Amniotic epithelial cell (primary cell): ENCODE data around the gene SHKBP1.
A peak's percentile ranks its signal among the peaks of the same experiment; 100 is the strongest.

Experiments
- DNase-seq: peaks from one replicate; pipeline ENCODE4 v3.0.0-alpha.2; 2010; ENCODE audit warnings: low read depth

Gene SHKBP1

DNA sequence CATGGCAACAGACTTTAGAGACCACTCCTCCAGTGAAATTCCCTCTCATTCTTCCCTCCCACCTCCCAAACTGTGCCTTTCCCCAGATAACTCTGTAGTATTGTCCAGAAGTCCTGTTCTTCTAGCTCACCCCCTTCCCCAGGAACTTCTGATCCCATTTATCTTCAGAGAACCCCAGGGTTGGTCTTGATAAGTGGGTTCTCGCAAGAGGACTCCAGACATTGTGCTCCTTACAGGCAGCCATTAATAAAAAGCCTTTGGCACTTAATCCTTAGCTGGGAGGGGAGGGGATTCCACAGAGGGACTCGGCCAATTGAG lies 26.4 kb downstream of the SHKBP1 start:
- DNase-seq: no peak

DNA sequence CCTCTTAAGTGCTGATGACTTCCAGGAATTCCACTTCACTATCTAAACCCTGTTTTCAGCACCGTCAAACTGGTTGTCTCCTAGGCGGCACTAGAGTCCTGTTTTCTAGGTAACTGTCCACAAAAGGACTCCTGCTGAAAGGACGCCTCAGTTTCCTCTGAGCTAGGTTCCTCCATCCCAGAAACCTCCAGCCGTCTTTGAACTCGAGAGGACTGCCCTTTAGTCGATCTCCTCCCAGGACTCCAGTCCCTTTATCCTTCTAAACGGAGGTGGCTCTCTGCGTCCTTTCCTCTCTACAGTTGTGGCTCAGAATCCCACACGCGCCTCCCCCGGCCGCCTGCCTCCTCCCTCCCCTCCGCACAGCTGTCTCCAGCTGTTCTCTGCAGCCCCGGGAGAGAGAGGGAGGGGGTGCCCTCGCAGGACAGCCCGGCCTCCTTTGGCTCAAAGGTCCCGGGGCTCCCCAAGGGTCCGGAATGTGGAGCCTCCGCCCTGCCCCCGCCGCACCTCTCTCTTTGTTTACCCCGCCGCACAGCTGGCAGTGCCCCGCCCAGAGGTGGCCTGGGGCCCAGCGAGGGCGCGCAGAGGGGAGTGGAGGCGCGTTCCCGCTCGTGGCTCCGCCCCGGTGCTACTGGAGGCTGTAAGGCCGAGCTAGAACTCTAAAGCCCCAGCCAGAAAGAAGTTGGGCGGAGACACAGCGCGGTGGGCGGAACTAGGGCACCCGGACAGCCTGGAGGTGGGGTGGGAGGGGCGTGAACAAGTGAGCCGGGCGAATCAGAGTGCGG lies 26.9 kb downstream of the SHKBP1 start:
- peak; percentile 93 for DNase-seq

GRCh38 chr19:40604171-40604646 lies 27.5 kb downstream of the SHKBP1 start:
- no peak for DNase-seq

DNA sequence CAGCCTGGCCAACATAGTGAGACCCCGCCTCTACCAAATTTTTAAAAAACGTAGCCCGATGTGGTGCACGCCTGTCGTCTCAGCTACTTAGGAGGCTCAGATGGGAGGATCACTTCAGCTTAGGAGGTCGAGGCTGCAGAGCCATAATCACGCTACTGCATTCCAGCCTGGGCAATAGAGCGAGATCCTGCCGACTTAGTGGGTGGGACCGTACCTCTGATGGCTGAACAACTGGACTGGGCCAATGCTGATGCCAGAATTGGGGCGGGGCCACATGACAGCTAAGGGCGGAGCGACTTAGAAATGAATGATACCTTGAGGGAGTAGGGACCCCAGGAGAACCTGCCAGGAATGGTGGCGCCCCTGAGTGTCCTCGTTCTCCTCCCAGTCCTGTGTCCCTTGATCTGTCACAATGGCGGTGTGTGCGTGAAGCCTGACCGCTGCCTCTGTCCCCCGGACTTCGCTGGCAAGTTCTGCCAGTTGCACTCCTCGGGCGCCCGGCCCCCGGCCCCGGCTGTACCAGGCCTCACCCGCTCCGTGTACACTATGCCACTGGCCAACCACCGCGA lies 28.1 kb downstream of the SHKBP1 start:
- DNase-seq: no peak

DNA sequence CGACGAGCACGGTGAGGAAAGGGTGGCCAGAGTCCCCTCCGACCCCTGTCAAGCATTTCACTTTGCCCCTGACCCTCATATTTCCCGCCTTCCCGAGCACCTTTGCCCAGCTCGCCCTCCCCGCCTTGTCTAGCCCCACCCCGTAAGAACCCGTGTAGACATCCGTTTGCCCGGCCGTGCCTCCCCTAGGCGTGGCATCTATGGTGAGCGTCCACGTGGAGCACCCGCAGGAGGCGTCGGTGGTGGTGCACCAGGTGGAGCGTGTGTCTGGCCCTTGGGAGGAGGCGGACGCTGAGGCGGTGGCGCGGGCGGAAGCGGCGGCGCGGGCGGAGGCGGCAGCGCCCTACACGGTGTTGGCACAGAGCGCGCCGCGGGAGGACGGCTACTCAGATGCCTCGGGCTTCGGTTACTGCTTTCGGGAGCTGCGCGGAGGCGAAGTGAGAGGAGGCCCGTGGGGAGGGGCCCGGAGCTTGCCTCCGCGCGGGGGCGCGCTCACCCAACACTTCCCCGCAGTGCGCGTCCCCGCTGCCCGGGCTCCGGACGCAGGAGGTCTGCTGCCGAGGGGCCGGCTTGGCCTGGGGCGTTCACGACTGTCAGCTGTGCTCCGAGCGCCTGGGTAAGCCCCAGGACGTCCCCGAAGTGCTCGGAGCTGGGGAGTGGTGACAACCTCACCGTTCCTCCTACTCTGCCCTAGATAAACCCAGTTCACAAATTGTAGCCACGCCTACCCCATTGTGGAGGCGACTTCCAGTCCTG lies 28.7 kb downstream of the SHKBP1 start:
- peak; percentile 47 for DNase-seq

- DNase-seq: no peak
Measured at GRCh38 chr19:40607311-40608239, 30.9 kb downstream of the SHKBP1 start.

DNA sequence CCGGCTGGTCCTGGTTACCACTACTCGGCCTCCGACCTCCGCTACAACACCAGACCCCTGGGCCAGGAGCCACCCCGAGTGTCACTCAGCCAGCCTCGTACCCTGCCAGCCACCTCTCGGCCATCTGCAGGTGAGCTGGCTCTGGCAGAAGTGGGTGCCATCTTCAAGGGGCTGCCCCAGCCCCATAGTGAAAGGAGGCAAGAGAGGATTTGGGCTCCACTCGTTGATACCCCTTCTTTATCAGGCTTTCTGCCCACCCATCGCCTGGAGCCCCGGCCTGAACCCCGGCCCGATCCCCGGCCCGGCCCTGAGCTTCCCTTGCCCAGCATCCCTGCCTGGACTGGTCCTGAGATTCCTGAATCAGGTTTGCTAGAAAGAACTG lies 31.6 kb downstream of the SHKBP1 start:
- no peak for DNase-seq

GRCh38 chr19:40608957-40609356 lies 32.3 kb downstream of the SHKBP1 start:
- no peak for DNase-seq

DNA sequence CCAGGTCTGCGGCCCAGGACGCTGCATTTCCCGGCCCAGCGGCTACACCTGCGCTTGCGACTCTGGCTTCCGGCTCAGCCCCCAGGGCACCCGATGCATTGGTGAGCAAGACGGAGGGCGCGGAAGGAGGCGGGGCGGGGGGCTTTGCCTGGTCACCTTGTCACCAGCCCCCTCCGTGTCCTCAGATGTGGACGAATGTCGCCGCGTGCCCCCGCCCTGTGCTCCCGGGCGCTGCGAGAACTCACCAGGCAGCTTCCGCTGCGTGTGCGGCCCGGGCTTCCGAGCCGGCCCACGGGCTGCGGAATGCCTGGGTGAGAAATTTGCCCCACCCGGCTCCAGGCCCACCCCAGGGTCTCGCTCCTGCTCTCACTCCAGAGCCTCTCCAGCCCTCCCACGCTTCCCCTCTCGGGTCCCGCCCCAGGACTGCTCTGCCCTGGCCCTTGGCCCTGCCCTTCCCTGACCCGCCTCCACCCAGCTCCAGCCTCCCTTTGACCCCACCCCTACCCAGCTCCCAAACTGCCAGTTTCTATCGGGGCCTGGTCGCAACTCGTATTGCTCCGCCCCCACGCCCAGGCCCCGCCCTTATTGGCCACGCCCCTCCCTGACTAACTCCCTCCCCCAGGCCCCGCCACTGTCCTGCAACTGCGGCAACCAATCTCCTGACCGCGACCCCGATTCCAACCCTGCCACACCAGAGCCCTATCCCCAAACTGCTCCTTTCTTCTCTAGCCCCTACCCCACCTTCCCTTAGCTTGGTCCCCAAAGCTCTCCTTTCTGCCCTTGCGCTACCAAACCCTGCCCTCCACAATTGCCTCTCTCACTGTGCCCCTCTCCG lies 33.1 kb downstream of the SHKBP1 start:
- DNase-seq: peak; percentile 80

GRCh38 chr19:40610396-40611064 lies 33.9 kb downstream of the SHKBP1 start:
- no peak for DNase-seq

GRCh38 chr19:40611096-40611495 lies 34.4 kb downstream of the SHKBP1 start:
- no peak for DNase-seq

DNA sequence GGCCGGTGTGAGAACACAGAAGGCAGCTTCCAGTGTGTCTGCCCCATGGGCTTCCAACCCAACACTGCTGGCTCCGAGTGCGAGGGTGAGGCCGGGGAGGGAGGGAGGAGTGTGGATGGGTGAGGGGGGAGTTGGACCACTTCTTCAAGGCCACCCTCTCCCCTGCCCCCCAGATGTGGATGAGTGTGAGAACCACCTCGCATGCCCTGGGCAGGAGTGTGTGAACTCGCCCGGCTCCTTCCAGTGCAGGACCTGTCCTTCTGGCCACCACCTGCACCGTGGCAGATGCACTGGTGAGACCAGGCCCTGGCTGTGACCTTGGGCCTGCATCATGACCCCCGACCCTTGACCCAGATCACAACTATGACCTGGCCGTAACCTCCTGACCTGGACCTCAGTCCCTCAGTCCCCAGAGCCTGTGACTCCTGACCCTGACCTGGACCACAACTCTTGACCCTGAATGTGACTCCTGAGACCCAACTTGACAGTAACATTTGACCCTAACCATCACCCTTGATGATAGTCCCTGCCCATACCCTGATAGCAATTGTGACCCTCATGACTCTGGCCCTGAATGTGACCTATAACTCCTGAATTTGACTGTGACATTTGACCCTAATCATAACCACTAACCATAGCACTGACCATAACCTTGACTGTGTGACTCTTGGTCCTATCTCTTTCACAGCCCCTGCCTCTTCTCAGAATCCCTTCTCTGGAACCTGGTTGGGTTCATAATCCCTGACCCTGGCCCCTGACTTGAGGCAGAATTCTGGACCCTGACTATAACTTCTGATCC lies 35.4 kb downstream of the SHKBP1 start:
- no peak for DNase-seq

- DNase-seq: peak; percentile 62
Measured at GRCh38 chr19:40612831-40613689, 36.4 kb downstream of the SHKBP1 start.

GRCh38 chr19:40613690-40614621 lies 37.3 kb downstream of the SHKBP1 start:
- DNase-seq: peak; percentile 89

DNA sequence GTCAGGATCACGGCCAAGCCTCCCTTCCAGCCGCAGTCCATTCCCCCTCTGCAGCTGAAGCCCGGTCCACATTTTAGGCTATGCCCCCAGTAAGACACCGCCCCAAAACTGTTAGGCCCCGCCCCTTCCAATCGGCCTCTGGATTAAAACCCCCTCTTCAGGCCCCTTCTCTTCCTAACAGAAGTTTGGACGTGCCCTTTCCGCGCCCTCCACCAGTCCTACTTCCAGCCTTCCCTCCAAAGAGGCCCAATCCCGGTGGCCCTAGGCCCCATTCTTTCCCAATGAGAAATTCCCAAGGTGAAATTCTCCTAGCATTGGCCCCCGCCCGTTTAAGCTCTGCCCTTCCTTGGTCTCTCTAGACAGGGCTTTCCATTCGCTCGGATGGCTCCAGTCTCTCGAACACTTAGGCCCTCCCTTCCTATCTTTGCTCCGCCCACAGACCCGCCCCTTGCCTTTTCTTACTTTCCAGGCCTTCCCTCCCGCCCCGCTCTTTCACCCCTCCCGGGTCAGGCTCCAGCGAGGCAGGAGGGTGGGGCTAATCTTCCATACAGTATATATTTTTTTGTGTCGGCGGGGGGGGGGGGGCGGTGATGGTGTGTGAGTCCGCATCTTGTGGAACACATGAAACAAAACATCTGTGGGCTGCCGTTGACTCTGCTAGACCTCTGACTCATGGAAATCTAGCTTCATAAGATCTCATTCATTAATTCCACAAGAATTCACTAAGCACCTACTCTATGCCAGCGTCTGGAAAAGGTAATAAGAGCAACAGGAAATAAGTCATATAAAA lies 38.1 kb downstream of the SHKBP1 start:
- peak; percentile 98 for DNase-seq

DNA sequence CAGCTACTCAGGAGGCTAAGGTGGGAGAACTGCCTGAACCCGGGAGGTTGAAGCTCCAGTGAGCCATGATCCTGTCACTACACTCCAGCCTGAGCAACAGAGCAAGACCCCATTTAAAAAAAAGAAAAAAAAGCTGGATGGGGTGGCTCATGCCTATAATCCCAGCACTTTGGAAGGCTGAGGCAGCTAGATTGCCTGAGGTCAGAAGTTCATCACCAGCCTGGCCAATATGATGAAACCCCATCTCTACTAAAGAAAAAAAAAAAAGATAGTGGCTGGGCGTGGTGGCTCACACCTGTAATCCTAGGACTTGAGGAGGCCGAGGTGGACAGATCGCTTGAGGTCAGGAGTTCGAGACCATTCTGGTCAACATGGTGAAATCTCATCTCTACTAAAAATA lies 39.5 kb downstream of the SHKBP1 start:
- DNase-seq: no peak

- no peak for DNase-seq
Measured at GRCh38 chr19:40616941-40617340, 40.3 kb downstream of the SHKBP1 start.
